DOHH2 (cell line): ENCODE data around the gene ZNF609.

Source experiments
- H3F3A ChIP-seq: fragments of 200-600 bp; sonication (generic), shearing (Covaris generic); 2 replicates; pipeline ENCODE4 v1.6.0; 2016; ENCODE audit warnings: antibody characterized with exemption, mild to moderate bottlenecking; ENCODE audit not compliant: control insufficient read depth, insufficient read depth
- H3K27ac ChIP-seq: fragments of 200-600 bp; sonication (generic); 2 replicates; pipeline ENCODE4 v1.5.1; 2014; ENCODE audit warnings: low read depth, mild to moderate bottlenecking, low read length, moderate library complexity
- H3K27me3 ChIP-seq: fragments of 200-600 bp; sonication (generic); 2 replicates; pipeline ENCODE4 v1.6.1; 2014; ENCODE audit warnings: mild to moderate bottlenecking, low read length, mixed read lengths; ENCODE audit not compliant: control insufficient read depth
- H3K36me3 ChIP-seq: fragments of 200-600 bp; sonication (generic); 2 replicates; pipeline ENCODE4 v1.6.1; 2014; ENCODE audit warnings: mild to moderate bottlenecking, low read length, moderate library complexity, mixed read lengths; ENCODE audit not compliant: control insufficient read depth
- H3K4me1 ChIP-seq: fragments of 200-600 bp; sonication (generic); 2 replicates; pipeline ENCODE4 v1.6.1; 2014; ENCODE audit warnings: mild to moderate bottlenecking, low read length, mixed read lengths; ENCODE audit not compliant: control insufficient read depth
- H3K4me2 ChIP-seq: fragments of 200-600 bp; sonication (generic); 2 replicates; pipeline ENCODE4 v1.6.0; 2014; ENCODE audit warnings: mild to moderate bottlenecking, low read length, moderate library complexity
- H3K4me3 ChIP-seq: fragments of 200-600 bp; sonication (generic); 2 replicates; pipeline ENCODE4 v1.5.1; 2014; ENCODE audit warnings: mild to moderate bottlenecking, low read length, mixed read lengths
- H3K79me2 ChIP-seq: fragments of 200-600 bp; sonication (generic); 2 replicates; pipeline ENCODE4 v1.6.1; 2014; ENCODE audit warnings: mild to moderate bottlenecking, low read length, mixed read lengths; ENCODE audit not compliant: control insufficient read depth
- H3K9me2 ChIP-seq: fragments of 200-600 bp; sonication (generic); replicated peaks from 2 replicates; pipeline ENCODE4 v1.6.1; 2014; ENCODE audit warnings: mild to moderate bottlenecking, low read length, mixed read lengths; ENCODE audit not compliant: control insufficient read depth
- H3K9me3 ChIP-seq: fragments of 200-600 bp; sonication (generic); 2 replicates; pipeline ENCODE4 v1.6.1; 2014; ENCODE audit warnings: antibody characterized with exemption, low read length, mixed read lengths; ENCODE audit not compliant: control insufficient read depth, insufficient read depth
- H4K20me1 ChIP-seq: fragments of 200-600 bp; sonication (generic); 2 replicates; pipeline ENCODE4 v1.6.0; 2014; ENCODE audit warnings: low read depth, mild to moderate bottlenecking, antibody characterized with exemption, low read length, moderate library complexity; ENCODE audit not compliant: control insufficient read depth, insufficient read depth
- EZH2phosphoT487 ChIP-seq: fragments of 200-600 bp; sonication (generic); IDR thresholded peaks from 2 replicates; pipeline ENCODE4 v1.6.1; 2017; ENCODE audit warnings: borderline replicate concordance, mild to moderate bottlenecking, antibody characterized with exemption, low read length, moderate library complexity, mixed read lengths
- TF ChIP-seq, protein P1 (sequence below): fragments of 200-600 bp; sonication (generic); IDR thresholded peaks from one replicate; pipeline ENCODE4 v1.5.1; 2014; ENCODE audit warnings: antibody characterized with exemption, mild to moderate bottlenecking, low read depth, low read length; ENCODE audit not compliant: poor library complexity, severe bottlenecking

Gene ZNF609

DNA sequence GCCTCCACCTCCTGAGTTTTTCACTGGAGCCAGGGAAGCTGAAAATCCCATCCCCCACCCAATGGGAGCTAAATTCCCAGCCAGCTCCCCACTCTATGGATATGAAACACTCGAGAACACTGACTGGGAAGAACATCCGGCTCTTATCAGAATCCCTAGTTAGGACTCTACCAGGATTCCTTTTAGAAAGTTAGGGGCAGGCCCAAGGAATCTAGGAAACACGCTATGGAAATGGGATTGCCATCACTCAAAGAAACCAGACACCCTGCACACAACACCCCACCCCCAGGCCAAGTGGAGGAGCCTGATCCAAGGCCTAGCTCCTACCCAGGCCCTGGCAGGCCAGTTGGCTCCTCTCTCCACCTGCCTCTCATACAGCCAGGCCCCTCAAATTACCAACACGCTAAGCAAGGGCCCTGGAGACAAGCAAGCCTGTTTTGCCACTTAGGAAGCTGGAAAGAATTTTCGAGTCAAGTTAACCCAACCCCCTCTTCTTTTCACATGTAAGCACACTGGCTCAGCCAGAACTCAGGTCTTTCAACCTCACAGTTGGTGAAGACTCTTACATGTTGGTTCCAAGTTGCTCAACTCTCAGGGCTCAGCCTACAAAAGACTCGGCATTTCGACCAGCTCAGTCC is 239.5 kb downstream of the ZNF609 start:
- Histone ChIP-seq H3K79me2 (peaks cover 62% of the 10 kb centered on the region), H4K20me1 (peaks cover 39% of the 10 kb centered on the region), H3K27me3 (no peaks in the 10 kb centered on the region), H3K9me2 (no peaks in the 10 kb centered on the region), H3K4me2 (no peak overlapping the region), H3K36me3 (peaks cover 14% of the 10 kb centered on the region), H3K27ac (no peak overlapping the region), H3K4me1 (peaks cover 60% of the 10 kb centered on the region), H3F3A (peaks cover 8% of the 10 kb centered on the region), H3K4me3 (no peak overlapping the region), H3K9me3 (no peaks in the 10 kb centered on the region)
- TF ChIP-seq, protein P1, sequence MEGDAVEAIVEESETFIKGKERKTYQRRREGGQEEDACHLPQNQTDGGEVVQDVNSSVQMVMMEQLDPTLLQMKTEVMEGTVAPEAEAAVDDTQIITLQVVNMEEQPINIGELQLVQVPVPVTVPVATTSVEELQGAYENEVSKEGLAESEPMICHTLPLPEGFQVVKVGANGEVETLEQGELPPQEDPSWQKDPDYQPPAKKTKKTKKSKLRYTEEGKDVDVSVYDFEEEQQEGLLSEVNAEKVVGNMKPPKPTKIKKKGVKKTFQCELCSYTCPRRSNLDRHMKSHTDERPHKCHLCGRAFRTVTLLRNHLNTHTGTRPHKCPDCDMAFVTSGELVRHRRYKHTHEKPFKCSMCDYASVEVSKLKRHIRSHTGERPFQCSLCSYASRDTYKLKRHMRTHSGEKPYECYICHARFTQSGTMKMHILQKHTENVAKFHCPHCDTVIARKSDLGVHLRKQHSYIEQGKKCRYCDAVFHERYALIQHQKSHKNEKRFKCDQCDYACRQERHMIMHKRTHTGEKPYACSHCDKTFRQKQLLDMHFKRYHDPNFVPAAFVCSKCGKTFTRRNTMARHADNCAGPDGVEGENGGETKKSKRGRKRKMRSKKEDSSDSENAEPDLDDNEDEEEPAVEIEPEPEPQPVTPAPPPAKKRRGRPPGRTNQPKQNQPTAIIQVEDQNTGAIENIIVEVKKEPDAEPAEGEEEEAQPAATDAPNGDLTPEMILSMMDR = no peak
- TF ChIP-seq EZH2phosphoT487 = no peak

GRCh38 chr15:64701051-64701450 is 240.7 kb downstream of the ZNF609 start:
- Histone ChIP-seq H3K36me3 (peaks cover 9% of the 10 kb centered on the region; the same call in 1 of the 2 replicates), H3K27me3 (no peaks in the 10 kb centered on the region), H3K9me2 (no peaks in the 10 kb centered on the region), H3K9me3 (no peaks in the 10 kb centered on the region), H3K79me2 (peaks cover 58% of the 10 kb centered on the region), H3K4me3 (peak overlapping the region; percentile 76), H3K27ac (no peak overlapping the region), H3F3A (peaks cover 8% of the 10 kb centered on the region), H4K20me1 (peaks cover 35% of the 10 kb centered on the region), H3K4me1 (peaks cover 48% of the 10 kb centered on the region), H3K4me2 (peak overlapping the region; percentile 78)
- TF ChIP-seq EZH2phosphoT487 = no peak
- TF ChIP-seq, protein P1 = no peak

- H3F3A ChIP-seq = peaks cover 4% of the 10 kb centered on the region
- peaks cover 9% of the 10 kb centered on the region; the same call in 1 of the 2 replicates for H3K36me3 ChIP-seq
- no peaks in the 10 kb centered on the region for H3K9me3 ChIP-seq
- H3K4me3 ChIP-seq = peak overlapping the region; percentile 76
- H3K4me2 ChIP-seq = peak overlapping the region; percentile 78
- H3K27me3 ChIP-seq = no peaks in the 10 kb centered on the region
- H3K79me2 ChIP-seq = peaks cover 55% of the 10 kb centered on the region
- H3K9me2 ChIP-seq = no peaks in the 10 kb centered on the region
- TF ChIP-seq EZH2phosphoT487 = no peak
- TF ChIP-seq, protein P1 = no peak
- H4K20me1 ChIP-seq = peaks cover 30% of the 10 kb centered on the region
- no peak overlapping the region for H3K27ac ChIP-seq
- H3K4me1 ChIP-seq = peaks cover 42% of the 10 kb centered on the region
These were observed 241.3 kb downstream of the ZNF609 start for GRCh38 chr15:64701482-64702184.
